NT2/D1 (cell line): ENCODE results near the gene ZNF746.
"Not testable (repeated sequence)": the region's sequence is repeated elsewhere in the genome, so short reads cannot be mapped to it uniquely, and the experiment has no call there.

ENCODE experiments used
- YY1 ChIP-seq: IDR thresholded peaks from 2 replicates; pipeline ENCODE4 v1.6.1; 2011; ENCODE audit not compliant: insufficient read length, insufficient read depth
- ZNF274 ChIP-seq: IDR thresholded peaks from 2 replicates; pipeline ENCODE4 v1.6.1; 2011; ENCODE audit warnings: mild to moderate bottlenecking, low read depth, low read length

- TF ChIP-seq ZNF274, YY1: not testable (repeated sequence)
Measured at GRCh38 chr7:149493975-149494374, 3.6 kb downstream of the ZNF746 start.
